CD4-positive, alpha-beta T cell treated with Interleukin-6 for 4 hours (primary cell): ENCODE measurements around the gene PRODH.
A peak's percentile ranks its signal among the peaks of the same experiment; 100 is the strongest.
"Not testable (repeated sequence)": the region's sequence is repeated elsewhere in the genome, so short reads cannot be mapped to it uniquely, and the experiment has no call there.

Experiments
- DNase-seq: peaks from one replicate; pipeline ENCODE4 v3.0.0-alpha.2; 2020; ENCODE audit warnings: mixed read lengths

PRODH gene

GRCh38 chr22:18954303-18954989 is 18.4 kb upstream of the PRODH start:
- DNase-seq: peak; percentile 58

GRCh38 chr22:18953128-18953527 is 17.0 kb upstream of the PRODH start:
- DNase-seq: not testable (repeated sequence)

GRCh38 chr22:18952022-18952421 is 15.9 kb upstream of the PRODH start:
- no peak for DNase-seq

GRCh38 chr22:18950141-18950540 is 14.0 kb upstream of the PRODH start:
- DNase-seq: no peak

- no peak for DNase-seq
Observed at GRCh38 chr22:18947905-18948304, 11.8 kb upstream of the PRODH start.

GRCh38 chr22:18947105-18947504 is 11.0 kb upstream of the PRODH start:
- not testable (repeated sequence) for DNase-seq

GRCh38 chr22:18938691-18939090 is 2.6 kb upstream of the PRODH start:
- DNase-seq: not testable (repeated sequence)

GRCh38 chr22:18934688-18935087 is 1.4 kb downstream of the PRODH start:
- not testable (repeated sequence) for DNase-seq

- no peak for DNase-seq
Observed at GRCh38 chr22:18933914-18934313, 2.2 kb downstream of the PRODH start.

- DNase-seq: no peak
Observed at GRCh38 chr22:18931905-18932652, 4.0 kb downstream of the PRODH start.

GRCh38 chr22:18929459-18929858 is 6.6 kb downstream of the PRODH start:
- no peak for DNase-seq

GRCh38 chr22:18927573-18927972 is 8.5 kb downstream of the PRODH start:
- no peak for DNase-seq

- no peak for DNase-seq
Observed at GRCh38 chr22:18927020-18927419, 9.1 kb downstream of the PRODH start.

- DNase-seq: no peak
Observed at GRCh38 chr22:18925368-18926064, 10.6 kb downstream of the PRODH start.

GRCh38 chr22:18920257-18920902 is 15.7 kb downstream of the PRODH start:
- not testable (repeated sequence) for DNase-seq

- DNase-seq: not testable (repeated sequence)
Observed at GRCh38 chr22:18917818-18918217, 18.3 kb downstream of the PRODH start.

- DNase-seq: not testable (repeated sequence)
Observed at GRCh38 chr22:18915550-18915949, 20.5 kb downstream of the PRODH start.

- DNase-seq: not testable (repeated sequence)
Observed at GRCh38 chr22:18914558-18914957, 21.5 kb downstream of the PRODH start.

- DNase-seq: not testable (repeated sequence)
Observed at GRCh38 chr22:18912264-18912946, 23.7 kb downstream of the PRODH start.

GRCh38 chr22:18911535-18911934 is 24.6 kb downstream of the PRODH start:
- not testable (repeated sequence) for DNase-seq

GRCh38 chr22:18909556-18909955 is 26.5 kb downstream of the PRODH start:
- DNase-seq: no peak

- no peak for DNase-seq
Observed at GRCh38 chr22:18906896-18907295, 29.2 kb downstream of the PRODH start.

GRCh38 chr22:18906410-18906745 is 29.7 kb downstream of the PRODH start:
- DNase-seq: not testable (repeated sequence)
